Lung (tissue), 12 donors: ENCODE data around the gene TRIM32. TPM values are rescaled to one million over a fixed set of nuclear protein-coding genes. Genes with fewer than 3 reads are reported as not detected.

Experiments used
- ATAC-seq: fragments of 200-7000 bp; cut with Tn5 transposase; one replicate; pipeline ENCODE4 v1.9.1; 2020; ENCODE audit warnings: moderate number of reproducible peaks; ENCODE audit not compliant: insufficient read depth, low FRiP score
- DNase-seq, 3 donors: peaks; one replicate each; pipeline ENCODE4 v3.0.0-alpha.2; 2013 to 2017
- H3K27ac ChIP-seq, 2 donors: one replicate each; pipeline ENCODE4 v1.5.1; 2013; ENCODE audit warnings: mild to moderate bottlenecking in 2 of 2, moderate library complexity in 2 of 2, control low read depth in 1 of 2, inconsistent platforms in 1 of 2, low read depth in 1 of 2, low read length in 1 of 2
- H3K27me3 ChIP-seq, 3 donors: one replicate each; pipeline ENCODE4 v1.5.1; 2013; ENCODE audit warnings: low read length in 2 of 3; ENCODE audit not compliant: control insufficient read depth in 3 of 3, insufficient read depth in 3 of 3
- H3K36me3 ChIP-seq, 4 donors: one replicate each; pipeline ENCODE4 v1.5.1; 2013; ENCODE audit warnings: low read length in 4 of 4, mild to moderate bottlenecking in 1 of 4, moderate library complexity in 1 of 4; ENCODE audit not compliant: control insufficient read depth in 4 of 4, insufficient read depth in 4 of 4
- H3K4me1 ChIP-seq, 5 donors: one replicate each; pipeline ENCODE4 v1.5.1; 2013; ENCODE audit warnings: low read length in 5 of 5, mild to moderate bottlenecking in 2 of 5, moderate library complexity in 1 of 5; ENCODE audit not compliant: control insufficient read depth in 5 of 5, insufficient read depth in 5 of 5
- H3K4me3 ChIP-seq: one replicate; pipeline ENCODE4 v1.5.1; 2013; ENCODE audit warnings: mild to moderate bottlenecking, control low read depth, moderate library complexity
- H3K9ac ChIP-seq, 2 donors: one replicate each; pipeline ENCODE4 v1.5.1; 2013; ENCODE audit warnings: low read length in 2 of 2, control low read depth in 1 of 2; ENCODE audit not compliant: insufficient read depth in 1 of 2
- H3K9me3 ChIP-seq, 4 donors: one replicate each; pipeline ENCODE4 v1.5.1; 2013; ENCODE audit warnings: low read length in 3 of 4, mild to moderate bottlenecking in 1 of 4, moderate library complexity in 1 of 4; ENCODE audit not compliant: control insufficient read depth in 4 of 4, insufficient read depth in 3 of 4
- WGBS, 2 donors: extraction: QIAGEN DNeasy Blood & Tissue Kit; methylation state at CpG; one replicate each; pipeline ENCODE4 v1.1.7; 2013; 5-methylcytosine and 5-hydroxymethylcytosine counted together
- polyA plus RNA-seq, 2 donors: library from polyadenylated mRNA; stranded (reverse); fragments of 200-250 nt; gene quantifications; one replicate each; pipeline ENCODE4 v1.2.1, GENCODE V29; 2013
- total RNA-seq, 2 donors: library from RNA; depleted of rRNA in 1 of 2; stranded (reverse); fragments of >200 nt in 1 of 2; gene quantifications; one replicate each; pipeline ENCODE4 v1.2.1, GENCODE V29; 2014 to 2021
- TF ChIP-seq, protein P1 (sequence below): IDR thresholded peaks from 2 replicates; pipeline ENCODE4 v1.5.1; 2012; ENCODE audit warnings: mild to moderate bottlenecking; ENCODE audit errors: control extremely low read depth, extremely low read depth
- donor health status: control.
- donor health status: control.
- donor health status: Bipolar disorder and iron deficiency.
- donor health status: healthy.
- donor health status: DM: yes; HTN: yes; CAD: no.

Gene TRIM32
- total and polyA plus RNA-seq, 4 donors, result 2.7 to 20.2 (median 12.1) TPM

DNA sequence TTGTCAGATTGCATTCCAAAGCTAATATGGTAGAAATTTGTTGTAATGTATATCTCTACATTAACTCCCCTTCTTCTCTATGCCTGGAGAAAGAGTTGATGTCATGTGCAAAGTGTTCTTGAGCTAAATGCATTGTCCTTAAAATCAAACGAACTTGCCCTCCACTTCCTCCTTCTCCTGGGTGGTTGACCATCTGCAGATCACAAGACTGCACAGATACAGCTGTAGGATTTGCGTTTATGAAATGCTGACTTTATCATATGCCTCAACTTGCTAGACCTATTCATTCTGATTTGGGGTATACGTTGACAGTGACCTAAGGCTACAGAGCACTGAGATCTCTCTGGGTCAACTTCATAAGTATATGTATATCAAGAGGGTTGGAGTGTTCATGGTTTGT, 8.3 kb downstream of the TRIM32 start:
- ATAC-seq (no peak), DNase-seq (no peak)
- WGBS, 2 donors, result 45 to 46% methylated on average over 3 of the region's 3 CpGs
- peaks cover 0 to 16% (median 0%) of the 10 kb centered on the region in 5 donors for H3K4me1 ChIP-seq
- no peaks in the 10 kb centered on the region for H3K27me3 ChIP-seq
- no peak overlapping the region for H3K9ac ChIP-seq
- peaks cover 20 to 25% (median 21%) of the 10 kb centered on the region in 4 donors for H3K36me3 ChIP-seq
- no peak overlapping the region for H3K27ac ChIP-seq
- H3K4me3 ChIP-seq, result no peak overlapping the region
- TF ChIP-seq, protein P1, sequence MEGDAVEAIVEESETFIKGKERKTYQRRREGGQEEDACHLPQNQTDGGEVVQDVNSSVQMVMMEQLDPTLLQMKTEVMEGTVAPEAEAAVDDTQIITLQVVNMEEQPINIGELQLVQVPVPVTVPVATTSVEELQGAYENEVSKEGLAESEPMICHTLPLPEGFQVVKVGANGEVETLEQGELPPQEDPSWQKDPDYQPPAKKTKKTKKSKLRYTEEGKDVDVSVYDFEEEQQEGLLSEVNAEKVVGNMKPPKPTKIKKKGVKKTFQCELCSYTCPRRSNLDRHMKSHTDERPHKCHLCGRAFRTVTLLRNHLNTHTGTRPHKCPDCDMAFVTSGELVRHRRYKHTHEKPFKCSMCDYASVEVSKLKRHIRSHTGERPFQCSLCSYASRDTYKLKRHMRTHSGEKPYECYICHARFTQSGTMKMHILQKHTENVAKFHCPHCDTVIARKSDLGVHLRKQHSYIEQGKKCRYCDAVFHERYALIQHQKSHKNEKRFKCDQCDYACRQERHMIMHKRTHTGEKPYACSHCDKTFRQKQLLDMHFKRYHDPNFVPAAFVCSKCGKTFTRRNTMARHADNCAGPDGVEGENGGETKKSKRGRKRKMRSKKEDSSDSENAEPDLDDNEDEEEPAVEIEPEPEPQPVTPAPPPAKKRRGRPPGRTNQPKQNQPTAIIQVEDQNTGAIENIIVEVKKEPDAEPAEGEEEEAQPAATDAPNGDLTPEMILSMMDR, result no peak
- H3K9me3 ChIP-seq, result peaks cover 0 to 3% (median 0%) of the 10 kb centered on the region in 4 donors

DNA sequence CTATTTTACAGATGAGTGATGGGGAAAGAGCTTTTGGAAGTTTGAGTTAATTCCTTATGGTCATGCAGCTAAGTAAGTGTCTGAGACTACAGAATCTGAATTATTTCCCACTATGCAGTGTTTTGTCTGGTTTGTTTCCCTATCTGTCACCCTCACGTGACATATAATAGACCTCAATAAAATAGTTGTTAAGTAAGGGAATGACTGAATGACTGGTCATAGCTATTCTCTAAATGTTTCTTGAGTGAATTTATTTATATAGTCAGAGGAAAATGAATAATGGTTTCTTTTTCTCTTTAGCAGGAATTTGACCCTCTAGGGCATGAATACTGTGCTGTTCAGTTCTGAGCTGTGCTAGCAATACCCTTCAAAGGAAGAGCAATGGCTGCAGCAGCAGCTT, 10.3 kb downstream of the TRIM32 start:
- no peaks in the 10 kb centered on the region for H3K27me3 ChIP-seq
- TF ChIP-seq, protein P1, result no peak
- no peak for ATAC-seq
- 92 to 94% methylated on average over 1 of the region's 1 CpG for WGBS, 2 donors
- no peak overlapping the region for H3K9ac ChIP-seq
- no peak for DNase-seq
- no peak overlapping the region for H3K4me3 ChIP-seq
- H3K36me3 ChIP-seq, result peaks cover 20 to 28% (median 21%) of the 10 kb centered on the region in 4 donors
- peaks cover 0 to 24% (median 0%) of the 10 kb centered on the region in 5 donors for H3K4me1 ChIP-seq
- no peak overlapping the region for H3K27ac ChIP-seq
- peaks cover 0 to 3% (median 0%) of the 10 kb centered on the region in 4 donors for H3K9me3 ChIP-seq

DNA sequence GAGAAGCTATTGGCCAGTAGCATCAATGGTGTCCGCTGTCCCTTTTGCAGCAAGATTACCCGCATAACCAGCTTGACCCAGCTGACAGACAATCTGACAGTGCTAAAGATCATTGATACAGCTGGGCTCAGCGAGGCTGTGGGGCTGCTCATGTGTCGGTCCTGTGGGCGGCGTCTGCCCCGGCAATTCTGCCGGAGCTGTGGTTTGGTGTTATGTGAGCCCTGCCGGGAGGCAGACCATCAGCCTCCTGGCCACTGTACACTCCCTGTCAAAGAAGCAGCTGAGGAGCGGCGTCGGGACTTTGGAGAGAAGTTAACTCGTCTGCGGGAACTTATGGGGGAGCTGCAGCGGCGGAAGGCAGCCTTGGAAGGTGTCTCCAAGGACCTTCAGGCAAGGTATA, 10.8 kb downstream of the TRIM32 start:
- H3K36me3 ChIP-seq, result peaks cover 20 to 28% (median 22%) of the 10 kb centered on the region in 4 donors
- H3K27ac ChIP-seq, result no peak overlapping the region
- peaks cover 0 to 3% (median 0%) of the 10 kb centered on the region in 4 donors for H3K9me3 ChIP-seq
- no peak for ATAC-seq
- H3K27me3 ChIP-seq, result no peaks in the 10 kb centered on the region
- TF ChIP-seq, protein P1, result no peak
- no peak for DNase-seq
- WGBS, 2 donors, result 98 to 99% methylated on average over 16 of the region's 16 CpGs
- H3K4me1 ChIP-seq, result peaks cover 0 to 24% (median 0%) of the 10 kb centered on the region in 5 donors
- no peak overlapping the region for H3K9ac ChIP-seq
- no peak overlapping the region for H3K4me3 ChIP-seq

DNA sequence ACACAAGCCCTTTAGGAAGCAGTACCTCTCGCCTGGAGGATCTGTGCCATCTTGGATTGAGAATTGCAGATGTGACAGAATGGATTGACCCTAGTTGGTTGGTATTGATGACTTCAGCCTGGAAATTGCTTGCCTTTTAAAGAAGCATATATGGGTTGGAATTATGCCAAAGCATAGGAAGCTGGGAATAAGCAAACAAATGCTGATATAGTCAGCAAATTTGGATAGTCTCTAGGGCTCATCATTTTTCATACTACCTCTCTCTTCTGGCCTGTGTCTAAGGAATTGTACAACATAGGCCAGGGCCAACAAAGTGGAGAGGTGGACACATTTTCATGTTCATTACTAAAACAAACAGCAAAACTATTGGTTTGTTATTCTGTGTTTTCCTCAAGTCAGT, 13.2 kb downstream of the TRIM32 start:
- Histone ChIP-seq H3K4me3 (no peak overlapping the region), H3K27me3 (no peaks in the 10 kb centered on the region), H3K27ac (no peak overlapping the region), H3K4me1 (peaks cover 0 to 13% (median 0%) of the 10 kb centered on the region in 5 donors), H3K36me3 (peaks cover 20 to 28% (median 24%) of the 10 kb centered on the region in 4 donors), H3K9ac (no peak overlapping the region), H3K9me3 (peaks cover 0 to 3% (median 0%) of the 10 kb centered on the region in 4 donors)
- ATAC-seq (no peak), DNase-seq (no peak)
- TF ChIP-seq, protein P1, result no peak
- WGBS, 2 donors, result 93 to 99% methylated on average over 1 of the region's 1 CpG
